ENCODE data around the gene PLA2G4B. TPM values are rescaled to one million over a fixed set of nuclear protein-coding genes. Genes with fewer than 3 reads are reported as not detected.

Gene PLA2G4B
- total RNA-seq, 1 donor from 2014 or later, result 10.5 TPM

- Mint-ChIP-seq H3K27me3 (ENCODE audit: low read depth) (no peaks in the 10 kb centered on the region), H3K36me3 (ENCODE audit: low read depth) (peaks cover 20% of the 10 kb centered on the region), H3K4me3 (ENCODE audit: low read depth) (no peak overlapping the region), H3K4me1 (ENCODE audit: low read depth) (peaks cover 18% of the 10 kb centered on the region), H3K9me3 (no peaks in the 10 kb centered on the region), H3K27ac (no peak overlapping the region)
- no peak for DNase-seq (ENCODE audit: low spot score)
- intact Hi-C loops (cut with micrococcal nuclease), result no loop called here
Observed at GRCh38 chr15:41836713-41837454, 1.8 kb upstream of the PLA2G4B start.

DNA sequence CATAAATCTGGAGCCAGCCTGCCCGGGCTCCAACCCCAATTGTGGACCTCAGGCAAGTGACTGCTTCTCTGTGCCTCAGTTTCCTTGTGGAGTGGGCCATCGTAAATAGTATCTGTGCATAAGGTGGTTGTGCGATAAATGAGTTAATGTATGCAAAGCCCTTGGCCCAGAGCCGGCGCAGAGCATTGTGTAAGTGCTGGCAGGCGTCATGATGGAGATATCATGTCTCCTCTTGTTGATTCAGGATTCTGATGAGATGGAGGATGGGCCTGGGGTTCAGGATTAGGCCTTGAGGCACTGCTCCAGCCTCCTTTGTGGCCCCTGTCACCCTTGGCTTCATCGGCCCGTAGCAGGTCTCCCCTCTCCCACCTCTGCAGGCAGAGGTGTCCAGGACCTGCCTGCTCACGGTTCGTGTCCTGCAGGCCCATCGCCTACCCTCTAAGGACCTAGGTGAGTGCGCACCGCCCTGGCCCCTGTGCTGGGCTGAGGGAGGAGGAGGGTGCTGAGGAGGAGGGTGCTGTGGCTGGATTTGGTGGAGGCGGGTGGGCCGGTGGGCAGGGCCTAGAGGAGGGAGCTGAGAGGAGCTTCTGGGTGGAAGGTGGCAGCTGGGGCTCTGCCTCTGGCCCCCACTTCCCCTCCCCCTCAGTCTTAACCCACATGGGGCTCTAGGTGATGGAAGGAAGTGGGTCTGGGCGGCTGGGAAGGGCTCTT lies 1.3 kb downstream of the PLA2G4B start:
- H3K9me3 Mint-ChIP-seq, result no peaks in the 10 kb centered on the region
- H3K4me1 Mint-ChIP-seq (ENCODE audit: low read depth), result no peaks in the 10 kb centered on the region
- H3K4me3 Mint-ChIP-seq (ENCODE audit: low read depth), result no peak overlapping the region
- DNase-seq (ENCODE audit: low spot score), result no peak
- no peaks in the 10 kb centered on the region for H3K27me3 Mint-ChIP-seq (ENCODE audit: low read depth)
- H3K36me3 Mint-ChIP-seq (ENCODE audit: low read depth), result peaks cover 5% of the 10 kb centered on the region
- intact Hi-C loops (cut with micrococcal nuclease), result no loop called here
- H3K27ac Mint-ChIP-seq, result no peak overlapping the region

DNA sequence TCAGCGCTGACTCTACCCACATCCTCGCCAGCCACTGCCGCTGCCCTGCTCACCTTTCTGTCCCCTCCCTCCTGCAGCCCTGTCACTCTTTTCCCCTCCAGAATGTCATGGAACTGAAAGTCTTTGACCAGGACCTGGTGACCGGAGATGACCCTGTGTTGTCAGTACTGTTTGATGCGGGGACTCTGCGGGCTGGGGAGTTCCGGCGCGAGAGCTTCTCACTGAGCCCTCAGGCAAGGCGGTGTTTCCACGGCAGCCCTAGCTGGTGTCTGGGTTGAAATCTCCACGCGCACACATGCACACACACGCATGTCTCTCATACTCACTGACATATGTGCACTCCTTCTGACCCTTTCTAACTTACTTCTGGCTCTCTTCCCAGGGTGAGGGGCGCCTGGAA lies 2.0 kb downstream of the PLA2G4B start:
- H3K27me3 Mint-ChIP-seq (ENCODE audit: low read depth), result no peaks in the 10 kb centered on the region
- H3K27ac Mint-ChIP-seq, result no peak overlapping the region
- H3K36me3 Mint-ChIP-seq (ENCODE audit: low read depth), result peaks cover 5% of the 10 kb centered on the region
- no peaks in the 10 kb centered on the region for H3K4me1 Mint-ChIP-seq (ENCODE audit: low read depth)
- no peak for DNase-seq (ENCODE audit: low spot score)
- no peak overlapping the region for H3K4me3 Mint-ChIP-seq (ENCODE audit: low read depth)
- intact Hi-C loops (cut with micrococcal nuclease), result no loop called here
- no peaks in the 10 kb centered on the region for H3K9me3 Mint-ChIP-seq

DNA sequence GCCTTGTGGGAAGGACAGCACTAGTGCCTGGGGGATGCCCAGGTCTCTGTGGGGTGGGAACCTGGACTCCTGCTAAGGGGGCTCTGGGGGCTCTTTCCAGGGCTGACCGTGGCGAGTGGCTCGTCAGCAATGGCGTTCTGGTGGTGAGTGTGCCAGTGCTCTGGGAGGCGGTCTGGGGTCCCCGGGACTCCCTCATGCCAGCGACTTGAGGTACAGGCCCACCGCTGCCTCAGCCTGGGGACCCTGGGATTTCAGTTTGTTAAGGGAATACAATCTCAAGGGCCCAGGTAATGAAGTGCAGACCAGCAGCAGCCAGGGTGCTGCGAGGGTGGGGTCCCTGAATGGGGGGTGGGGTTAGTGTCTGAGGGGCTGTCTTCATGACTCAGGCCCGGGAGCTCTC lies 2.5 kb downstream of the PLA2G4B start:
- Mint-ChIP-seq H3K4me1 (ENCODE audit: low read depth) (no peaks in the 10 kb centered on the region), H3K4me3 (ENCODE audit: low read depth) (no peak overlapping the region), H3K27me3 (ENCODE audit: low read depth) (no peaks in the 10 kb centered on the region), H3K36me3 (ENCODE audit: low read depth) (peaks cover 6% of the 10 kb centered on the region), H3K9me3 (no peaks in the 10 kb centered on the region), H3K27ac (no peak overlapping the region)
- no peak for DNase-seq (ENCODE audit: low spot score)
- intact Hi-C loops (cut with micrococcal nuclease), result no loop called here

GRCh38 chr15:41842229-41842628 lies 3.6 kb downstream of the PLA2G4B start:
- no peak overlapping the region for H3K4me3 Mint-ChIP-seq (ENCODE audit: low read depth)
- H3K36me3 Mint-ChIP-seq (ENCODE audit: low read depth), result peaks cover 8% of the 10 kb centered on the region
- no peaks in the 10 kb centered on the region for H3K9me3 Mint-ChIP-seq
- H3K27ac Mint-ChIP-seq, result no peak overlapping the region
- intact Hi-C loops (cut with micrococcal nuclease), result no loop called here
- DNase-seq (ENCODE audit: low spot score), result no peak
- no peaks in the 10 kb centered on the region for H3K27me3 Mint-ChIP-seq (ENCODE audit: low read depth)
- no peaks in the 10 kb centered on the region for H3K4me1 Mint-ChIP-seq (ENCODE audit: low read depth)

DNA sequence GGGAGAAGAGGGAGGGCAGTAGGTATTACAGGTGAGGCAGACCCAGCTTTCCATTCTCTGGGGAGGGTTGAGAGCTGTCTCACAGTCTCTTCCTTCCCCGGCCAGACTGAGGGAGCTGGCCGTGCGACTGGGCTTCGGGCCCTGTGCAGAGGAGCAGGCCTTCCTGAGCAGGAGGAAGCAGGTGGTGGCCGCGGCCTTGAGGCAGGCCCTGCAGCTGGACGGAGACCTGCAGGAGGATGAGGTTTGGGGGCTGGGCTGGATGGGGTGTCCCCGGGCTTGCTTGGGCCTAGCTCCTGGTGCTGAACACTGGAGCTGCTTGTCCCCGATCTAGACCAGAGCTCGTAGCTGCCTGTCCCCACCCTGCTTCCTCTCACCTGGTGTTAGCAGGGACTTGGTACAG lies 4.9 kb downstream of the PLA2G4B start:
- no peak for DNase-seq (ENCODE audit: low spot score)
- H3K4me1 Mint-ChIP-seq (ENCODE audit: low read depth), result peaks cover 4% of the 10 kb centered on the region
- intact Hi-C loops (cut with micrococcal nuclease), result no loop called here
- H3K9me3 Mint-ChIP-seq, result no peaks in the 10 kb centered on the region
- no peak overlapping the region for H3K27ac Mint-ChIP-seq
- H3K4me3 Mint-ChIP-seq (ENCODE audit: low read depth), result no peak overlapping the region
- peaks cover 11% of the 10 kb centered on the region for H3K36me3 Mint-ChIP-seq (ENCODE audit: low read depth)
- H3K27me3 Mint-ChIP-seq (ENCODE audit: low read depth), result no peaks in the 10 kb centered on the region

DNA sequence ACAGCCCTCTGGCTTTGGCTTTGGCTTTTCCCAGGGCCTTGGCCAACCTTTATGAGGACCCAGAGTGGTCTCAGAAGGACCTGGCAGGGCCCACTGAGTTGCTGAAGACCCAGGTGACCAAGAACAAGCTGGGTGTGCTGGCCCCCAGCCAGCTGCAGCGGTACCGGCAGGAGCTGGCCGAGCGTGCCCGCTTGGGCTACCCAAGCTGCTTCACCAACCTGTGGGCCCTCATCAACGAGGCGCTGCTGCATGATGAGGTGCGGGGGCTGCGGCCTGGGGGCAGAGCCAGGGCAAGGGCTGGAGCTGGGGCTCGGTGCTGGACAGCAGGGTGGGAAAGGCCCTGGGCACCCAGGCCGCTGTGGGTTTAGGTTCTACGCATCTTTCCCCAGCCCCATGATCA lies 6.2 kb downstream of the PLA2G4B start:
- no peak overlapping the region for H3K4me3 Mint-ChIP-seq (ENCODE audit: low read depth)
- H3K36me3 Mint-ChIP-seq (ENCODE audit: low read depth), result peaks cover 11% of the 10 kb centered on the region
- intact Hi-C loops (cut with micrococcal nuclease), result no loop called here
- no peaks in the 10 kb centered on the region for H3K9me3 Mint-ChIP-seq
- no peak overlapping the region for H3K27ac Mint-ChIP-seq
- DNase-seq (ENCODE audit: low spot score), result no peak
- no peaks in the 10 kb centered on the region for H3K27me3 Mint-ChIP-seq (ENCODE audit: low read depth)
- peaks cover 6% of the 10 kb centered on the region for H3K4me1 Mint-ChIP-seq (ENCODE audit: low read depth)

DNA sequence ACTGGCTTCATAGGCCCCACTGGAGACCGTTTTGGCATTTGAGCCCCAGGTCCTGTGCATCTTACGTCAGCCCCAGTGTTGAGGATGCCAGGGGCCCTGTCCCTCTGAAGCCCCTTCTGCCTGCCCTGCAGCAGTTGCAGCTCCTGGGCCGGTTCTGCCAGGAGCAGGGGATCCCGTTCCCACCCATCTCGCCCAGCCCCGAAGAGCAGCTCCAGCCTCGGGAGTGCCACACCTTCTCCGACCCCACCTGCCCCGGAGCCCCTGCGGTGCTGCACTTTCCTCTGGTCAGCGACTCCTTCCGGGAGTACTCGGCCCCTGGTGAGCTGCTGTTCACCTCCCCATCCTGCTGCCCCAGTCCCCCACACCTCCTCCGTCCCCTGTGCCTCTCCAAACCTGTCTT lies 8.6 kb downstream of the PLA2G4B start:
- intact Hi-C loops (cut with micrococcal nuclease), result no loop called here
- no peak for DNase-seq (ENCODE audit: low spot score)
- Mint-ChIP-seq H3K27ac (no peak overlapping the region), H3K36me3 (ENCODE audit: low read depth) (peaks cover 11% of the 10 kb centered on the region), H3K4me1 (ENCODE audit: low read depth) (peaks cover 6% of the 10 kb centered on the region), H3K9me3 (no peaks in the 10 kb centered on the region), H3K27me3 (ENCODE audit: low read depth) (no peaks in the 10 kb centered on the region), H3K4me3 (ENCODE audit: low read depth) (no peak overlapping the region)

DNA sequence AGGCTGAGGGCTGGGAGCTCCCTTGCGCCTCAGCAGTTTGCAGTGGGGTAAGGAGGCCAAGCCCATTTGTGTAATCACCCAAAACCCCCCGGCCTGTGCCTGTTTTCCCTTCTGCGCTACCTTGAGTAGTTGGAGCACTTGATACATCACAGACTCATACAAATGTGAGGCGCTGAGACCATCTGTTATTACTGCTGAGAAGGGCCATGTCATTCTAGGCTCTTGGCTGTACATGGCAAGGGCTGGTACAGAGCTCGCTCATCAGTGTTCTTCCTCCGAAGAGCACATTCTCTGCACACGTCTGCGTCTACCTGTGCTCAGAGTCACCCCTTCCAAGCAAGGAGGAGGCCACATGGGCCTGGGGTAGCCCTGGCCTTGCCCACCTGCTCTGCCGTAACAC lies 9.3 kb downstream of the PLA2G4B start:
- DNase-seq (ENCODE audit: low spot score), result no peak
- Mint-ChIP-seq H3K27ac (no peak overlapping the region), H3K4me3 (ENCODE audit: low read depth) (no peak overlapping the region), H3K9me3 (no peaks in the 10 kb centered on the region), H3K27me3 (ENCODE audit: low read depth) (no peaks in the 10 kb centered on the region), H3K36me3 (ENCODE audit: low read depth) (peaks cover 11% of the 10 kb centered on the region), H3K4me1 (ENCODE audit: low read depth) (peaks cover 6% of the 10 kb centered on the region)
- intact Hi-C loops (cut with micrococcal nuclease), result no loop called here

DNA sequence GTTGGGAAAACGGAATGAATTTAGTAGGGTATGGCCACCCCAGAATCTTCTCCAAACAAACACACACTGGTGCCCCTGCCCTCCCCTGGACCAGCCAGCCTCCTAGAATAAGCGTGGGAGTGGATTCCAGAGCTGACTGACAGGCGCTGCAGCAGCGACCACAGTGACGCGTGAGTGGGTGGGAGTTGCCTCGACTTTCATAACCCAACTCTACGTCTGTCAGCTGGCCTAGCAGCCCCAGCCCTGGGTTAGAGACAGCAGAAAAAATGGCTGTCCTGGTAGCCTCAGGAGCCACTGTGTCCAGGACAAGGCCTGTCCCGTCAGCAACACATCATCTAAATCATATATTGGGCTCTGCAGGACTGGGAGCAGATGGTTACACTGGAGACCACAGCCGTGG lies 10.0 kb downstream of the PLA2G4B start:
- H3K27me3 Mint-ChIP-seq (ENCODE audit: low read depth), result no peaks in the 10 kb centered on the region
- H3K4me1 Mint-ChIP-seq (ENCODE audit: low read depth), result peaks cover 6% of the 10 kb centered on the region
- intact Hi-C loops (cut with micrococcal nuclease), result no loop called here
- no peak for DNase-seq (ENCODE audit: low spot score)
- H3K36me3 Mint-ChIP-seq (ENCODE audit: low read depth), result peaks cover 11% of the 10 kb centered on the region
- no peak overlapping the region for H3K27ac Mint-ChIP-seq
- no peak overlapping the region for H3K4me3 Mint-ChIP-seq (ENCODE audit: low read depth)
- no peaks in the 10 kb centered on the region for H3K9me3 Mint-ChIP-seq

DNA sequence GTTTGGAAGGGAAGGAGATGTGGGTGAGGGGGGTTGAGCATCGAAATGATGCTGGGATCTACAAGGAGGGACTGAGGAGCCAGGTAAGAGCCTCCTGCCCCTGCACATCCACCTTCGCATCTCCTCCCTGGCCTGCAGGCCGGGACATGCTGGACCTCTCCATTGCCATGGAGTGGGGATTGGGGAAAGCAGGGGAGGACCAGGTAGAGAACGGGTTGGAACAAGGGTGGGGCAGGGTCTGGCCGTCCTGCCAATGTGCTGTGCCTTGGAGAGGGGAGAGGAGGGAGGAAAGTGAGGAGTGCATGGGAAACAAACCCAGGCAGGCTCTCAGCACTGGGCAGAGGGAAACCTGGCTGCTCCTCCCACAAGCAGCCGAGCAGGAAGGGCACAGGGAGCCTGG lies 10.6 kb downstream of the PLA2G4B start:
- no peak for DNase-seq (ENCODE audit: low spot score)
- intact Hi-C loops (cut with micrococcal nuclease), result no loop called here
- no peak overlapping the region for H3K4me3 Mint-ChIP-seq (ENCODE audit: low read depth)
- no peaks in the 10 kb centered on the region for H3K27me3 Mint-ChIP-seq (ENCODE audit: low read depth)
- peak overlapping the region; percentile 42 for H3K27ac Mint-ChIP-seq
- H3K9me3 Mint-ChIP-seq, result no peaks in the 10 kb centered on the region
- peaks cover 11% of the 10 kb centered on the region for H3K36me3 Mint-ChIP-seq (ENCODE audit: low read depth)
- H3K4me1 Mint-ChIP-seq (ENCODE audit: low read depth), result peaks cover 6% of the 10 kb centered on the region

DNA sequence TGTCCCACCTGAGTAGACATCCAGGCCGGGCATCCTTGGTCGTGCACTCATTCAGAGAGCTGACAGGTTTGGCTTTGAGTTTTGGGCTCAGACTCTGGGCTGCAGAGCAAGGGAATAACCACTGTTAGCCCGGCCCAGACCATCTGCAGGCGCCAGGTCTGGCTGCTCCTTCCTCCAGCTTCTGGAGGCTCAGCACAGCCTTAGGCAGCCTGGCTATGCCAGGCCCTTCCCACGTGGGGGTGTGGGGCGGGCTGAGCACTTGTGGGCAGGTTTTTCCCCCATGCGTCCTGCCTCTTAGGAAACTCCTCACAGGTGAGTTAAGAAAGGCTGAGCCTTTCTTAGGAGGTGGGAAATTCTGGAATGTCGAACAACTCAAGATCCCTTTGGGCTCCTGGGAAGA lies 11.2 kb downstream of the PLA2G4B start:
- no peaks in the 10 kb centered on the region for H3K9me3 Mint-ChIP-seq
- intact Hi-C loops (cut with micrococcal nuclease), result no loop called here
- H3K4me3 Mint-ChIP-seq (ENCODE audit: low read depth), result no peak overlapping the region
- no peak overlapping the region for H3K27ac Mint-ChIP-seq
- no peaks in the 10 kb centered on the region for H3K27me3 Mint-ChIP-seq (ENCODE audit: low read depth)
- DNase-seq (ENCODE audit: low spot score), result no peak
- peaks cover 6% of the 10 kb centered on the region for H3K4me1 Mint-ChIP-seq (ENCODE audit: low read depth)
- peaks cover 11% of the 10 kb centered on the region for H3K36me3 Mint-ChIP-seq (ENCODE audit: low read depth)

DNA sequence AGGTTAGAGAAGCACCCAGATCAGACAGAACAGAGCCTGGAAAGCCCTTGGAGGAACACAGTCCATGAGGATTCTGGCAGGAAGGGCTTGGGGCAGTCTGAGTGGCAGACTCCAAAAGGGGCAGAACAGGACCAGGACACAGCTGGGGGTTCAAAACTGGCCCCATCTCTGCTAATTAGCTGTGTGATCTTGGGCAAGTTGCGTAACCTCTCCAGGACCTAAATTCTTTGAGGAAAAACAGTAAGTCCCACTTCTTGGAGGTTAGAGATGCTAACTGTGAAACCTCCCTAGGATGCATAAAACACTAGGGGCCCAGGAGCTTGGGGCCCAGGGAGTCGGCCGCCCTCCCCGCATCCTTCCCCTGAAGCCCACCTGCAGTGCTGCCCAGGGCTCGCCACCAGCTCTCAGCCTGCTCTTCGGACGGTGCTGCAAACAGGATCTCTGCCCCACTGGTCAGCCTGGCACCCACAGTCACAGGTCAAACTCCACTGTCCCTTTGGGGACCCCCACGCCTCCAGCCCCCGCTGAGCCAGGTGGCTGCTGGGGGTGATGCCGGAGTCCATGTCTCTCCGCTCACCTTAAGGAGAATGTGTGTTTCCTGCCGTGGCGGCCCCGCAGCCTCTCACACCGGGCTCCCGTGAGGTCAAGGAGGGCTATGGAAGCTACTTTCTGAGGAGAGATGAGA lies 12.0 kb downstream of the PLA2G4B start:
- no peaks in the 10 kb centered on the region for H3K27me3 Mint-ChIP-seq (ENCODE audit: low read depth)
- intact Hi-C loops (cut with micrococcal nuclease), result no loop called here
- no peak overlapping the region for H3K4me3 Mint-ChIP-seq (ENCODE audit: low read depth)
- peaks cover 11% of the 10 kb centered on the region for H3K36me3 Mint-ChIP-seq (ENCODE audit: low read depth)
- DNase-seq (ENCODE audit: low spot score), result no peak
- H3K27ac Mint-ChIP-seq, result no peak overlapping the region
- peaks cover 6% of the 10 kb centered on the region for H3K4me1 Mint-ChIP-seq (ENCODE audit: low read depth)
- H3K9me3 Mint-ChIP-seq, result no peaks in the 10 kb centered on the region

Data from activated T-helper 2 cell treated with anti-CD3 and anti-CD28 coated beads, Interferon-gamma antibody, Interleukin-2, Interleukin-4, amounts not matched to agents 10 μg/mL and 5 μg/mL and 100 μg/mL, durations not matched to agents 14 hours and 24 hours and 36 hours (primary cell).